Measurements from ENCODE around the gene PPP2R2D.
"Not testable (repeated sequence)": the region's sequence is repeated elsewhere in the genome, so short reads cannot be mapped to it uniquely, and the experiment has no call there.

Gene PPP2R2D

GRCh38 chr10:131973160-131973951, 72.5 kb downstream of the PPP2R2D start:
- no peak for DNase-seq (ENCODE audit: extremely low read depth in 1 of 2, low read depth in 1 of 2)

DNA sequence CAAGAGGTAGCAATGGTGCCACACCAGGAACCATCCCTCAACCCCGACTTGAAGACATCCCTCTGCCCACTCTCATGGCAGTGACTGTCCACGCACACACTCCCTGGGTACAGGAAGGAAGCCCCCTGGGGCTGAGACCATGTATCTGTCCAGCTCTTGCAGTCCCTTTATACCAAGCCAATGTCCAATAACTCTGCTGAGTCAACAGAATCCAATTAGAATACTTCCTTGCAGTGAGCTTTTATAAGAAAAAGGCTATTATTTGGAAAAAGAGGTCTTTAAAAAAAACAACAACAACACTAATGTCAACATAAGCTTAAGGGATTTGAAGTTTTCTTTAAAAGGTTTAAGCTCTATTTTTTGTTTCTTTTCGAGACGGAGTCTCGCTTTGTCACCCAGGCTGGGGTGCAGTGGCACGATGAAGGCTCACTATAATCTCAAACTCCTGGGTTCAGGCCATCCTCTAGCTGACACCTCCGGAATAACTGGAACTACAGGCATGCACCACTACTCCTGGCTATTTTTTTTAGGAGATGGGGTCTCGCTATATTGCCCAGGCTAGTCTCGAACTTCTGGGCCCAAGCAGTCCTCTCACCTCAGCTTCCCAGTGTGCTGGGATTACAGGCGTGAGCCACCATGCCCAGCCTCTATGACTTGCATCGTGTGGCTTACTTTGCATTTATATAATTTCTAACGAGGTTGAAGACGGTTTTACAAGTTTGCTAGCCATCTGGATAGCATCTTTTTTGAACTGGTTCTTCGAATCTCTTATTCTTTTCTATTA, 73.4 kb downstream of the PPP2R2D start:
- no peak for DNase-seq (ENCODE audit: extremely low read depth in 1 of 2, low read depth in 1 of 2)

DNA sequence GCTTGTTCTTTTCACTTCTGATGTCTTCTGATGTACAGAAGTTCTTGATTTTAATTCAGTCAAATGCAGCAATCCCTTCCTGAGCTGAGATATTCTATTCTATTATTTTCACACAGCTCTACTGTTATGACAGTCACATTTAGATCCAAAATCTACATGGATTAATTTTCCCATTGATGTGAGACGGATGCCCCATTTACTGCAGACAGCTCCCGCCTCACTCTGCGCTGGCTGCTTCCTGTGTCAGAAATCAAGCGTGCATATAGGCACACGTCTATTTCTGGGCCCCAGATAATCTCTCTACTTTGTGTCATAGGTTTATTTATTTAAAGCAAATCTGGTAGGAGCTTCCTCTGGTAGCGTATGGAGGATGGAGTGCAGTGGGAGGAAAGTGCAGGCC, 74.2 kb downstream of the PPP2R2D start:
- no peak for DNase-seq (ENCODE audit: extremely low read depth in 1 of 2, low read depth in 1 of 2)

GRCh38 chr10:131975796-131976195, 75.0 kb downstream of the PPP2R2D start:
- no peak for DNase-seq (ENCODE audit: extremely low read depth in 1 of 2, low read depth in 1 of 2)

DNA sequence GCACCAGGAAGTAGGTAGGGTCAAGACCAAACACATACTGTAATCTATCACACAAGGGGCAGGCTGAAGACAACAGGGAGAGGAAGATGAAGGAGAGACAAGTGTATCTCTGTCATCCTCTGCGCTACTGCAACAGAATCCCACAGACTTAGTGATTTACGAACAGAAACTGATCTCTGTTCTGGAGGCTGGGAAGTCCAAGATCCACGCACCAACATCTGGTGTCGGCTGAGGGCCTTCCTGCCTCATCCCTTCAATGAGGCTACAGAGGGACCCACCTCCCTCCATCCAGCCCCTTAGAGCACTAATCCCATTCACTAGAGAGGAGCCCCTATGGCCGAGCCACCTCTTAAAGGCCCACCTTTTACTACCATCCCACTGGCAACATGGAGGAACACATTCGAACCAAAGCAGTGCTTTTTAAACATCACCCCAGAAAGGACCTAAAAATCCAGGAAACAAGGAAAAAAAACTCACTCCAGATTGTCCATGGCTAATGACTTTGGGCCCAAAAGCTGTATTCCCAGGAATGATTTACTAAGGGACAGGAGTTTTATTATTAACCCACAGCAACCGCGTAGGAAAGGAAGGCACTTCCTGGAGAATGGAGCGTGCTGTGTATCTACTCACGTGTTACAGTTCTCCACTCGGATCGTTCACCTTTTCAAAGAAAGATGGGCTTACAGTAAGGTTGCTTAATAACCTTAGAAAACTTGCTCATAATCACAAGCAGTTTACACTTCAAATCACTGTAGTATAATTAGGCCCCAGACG, 76.7 kb downstream of the PPP2R2D start:
- no peak for DNase-seq (ENCODE audit: extremely low read depth in 1 of 2, low read depth in 1 of 2)

DNA sequence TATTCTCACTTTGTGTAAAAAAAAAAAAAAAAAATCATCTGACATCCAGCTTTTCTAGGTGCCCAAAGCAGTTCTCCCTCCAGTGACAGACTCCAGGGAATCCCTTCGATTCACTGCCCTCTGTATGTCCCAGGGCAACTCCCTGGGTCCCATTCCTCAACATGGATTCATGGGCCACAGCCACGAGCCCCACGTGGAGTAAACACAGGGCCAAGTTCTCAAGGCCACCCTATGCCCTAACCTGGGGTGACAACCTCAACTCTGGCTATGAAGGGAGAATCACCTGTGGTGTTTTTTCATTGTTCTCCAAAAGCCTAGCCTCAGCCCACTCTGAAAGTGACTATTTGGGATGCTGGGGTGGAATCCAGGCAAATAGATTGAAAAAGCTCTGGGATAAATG, 77.6 kb downstream of the PPP2R2D start:
- no peak for DNase-seq (ENCODE audit: extremely low read depth in 1 of 2, low read depth in 1 of 2)

GRCh38 chr10:131978851-131979250, 78.0 kb downstream of the PPP2R2D start:
- DNase-seq (ENCODE audit: extremely low read depth in 1 of 2, low read depth in 1 of 2), result no peak

DNA sequence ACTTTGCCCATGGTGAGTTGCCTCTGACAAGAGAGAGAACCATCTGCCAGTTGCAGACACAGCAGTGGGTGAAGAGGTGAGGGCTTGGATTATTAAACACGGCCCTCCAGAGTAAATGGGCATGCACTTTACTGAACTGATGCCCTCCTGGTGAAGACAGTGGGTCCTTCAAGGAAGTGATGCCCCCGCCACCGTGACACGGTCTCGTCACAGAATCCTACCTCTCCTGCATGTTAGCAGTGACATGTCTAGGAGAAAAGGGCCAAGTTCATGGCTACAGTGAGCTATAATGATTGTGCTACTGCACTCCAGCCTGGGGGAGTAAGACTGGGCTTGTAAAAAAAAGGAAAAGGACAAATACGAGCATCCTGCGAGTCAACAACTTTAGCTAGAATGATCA, 78.5 kb downstream of the PPP2R2D start:
- no peak for DNase-seq (ENCODE audit: extremely low read depth in 1 of 2, low read depth in 1 of 2)

DNA sequence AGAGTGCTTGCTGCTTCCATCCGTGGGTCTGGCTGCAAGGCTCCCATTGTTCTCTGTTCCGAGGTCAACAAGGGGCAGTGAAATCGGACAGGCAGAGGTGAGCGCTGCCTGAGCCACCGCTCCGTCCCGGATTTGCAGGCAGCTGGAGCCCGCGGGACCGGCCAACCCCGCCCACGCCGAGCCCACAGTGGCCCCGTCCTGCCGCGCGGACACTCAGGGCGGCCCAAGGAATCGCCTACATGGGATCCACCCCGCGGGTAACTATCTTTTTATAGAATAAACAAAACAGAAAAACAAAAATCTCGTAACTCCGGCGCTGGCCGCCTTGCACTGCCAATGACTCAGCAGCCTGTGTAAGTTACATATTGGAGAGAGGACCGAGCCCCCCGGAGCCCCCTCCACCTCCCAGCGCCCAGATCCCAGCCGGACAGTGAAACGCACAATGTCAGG, 79.0 kb downstream of the PPP2R2D start:
- DNase-seq (ENCODE audit: extremely low read depth in 1 of 2, low read depth in 1 of 2), result no peak

DNA sequence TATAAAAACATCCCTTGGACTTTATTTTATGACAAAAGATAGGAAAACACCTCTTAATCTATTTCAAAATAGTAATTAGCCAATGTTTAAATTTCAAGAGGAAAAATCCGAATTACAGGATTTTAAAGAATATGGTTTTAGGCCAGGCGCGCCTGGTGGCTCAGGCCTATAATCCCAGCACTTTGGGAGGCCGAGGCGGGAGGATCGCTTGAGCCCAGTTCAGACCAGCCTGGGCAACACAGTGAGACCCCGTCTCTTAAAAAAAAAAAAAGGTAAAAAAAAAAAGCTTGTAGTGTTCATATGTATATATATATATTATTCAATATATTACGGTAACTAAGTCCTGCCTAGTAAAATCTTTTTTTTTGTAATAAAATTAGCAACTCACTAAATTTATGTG, 79.5 kb downstream of the PPP2R2D start:
- no peak for DNase-seq (ENCODE audit: extremely low read depth in 1 of 2, low read depth in 1 of 2)

DNA sequence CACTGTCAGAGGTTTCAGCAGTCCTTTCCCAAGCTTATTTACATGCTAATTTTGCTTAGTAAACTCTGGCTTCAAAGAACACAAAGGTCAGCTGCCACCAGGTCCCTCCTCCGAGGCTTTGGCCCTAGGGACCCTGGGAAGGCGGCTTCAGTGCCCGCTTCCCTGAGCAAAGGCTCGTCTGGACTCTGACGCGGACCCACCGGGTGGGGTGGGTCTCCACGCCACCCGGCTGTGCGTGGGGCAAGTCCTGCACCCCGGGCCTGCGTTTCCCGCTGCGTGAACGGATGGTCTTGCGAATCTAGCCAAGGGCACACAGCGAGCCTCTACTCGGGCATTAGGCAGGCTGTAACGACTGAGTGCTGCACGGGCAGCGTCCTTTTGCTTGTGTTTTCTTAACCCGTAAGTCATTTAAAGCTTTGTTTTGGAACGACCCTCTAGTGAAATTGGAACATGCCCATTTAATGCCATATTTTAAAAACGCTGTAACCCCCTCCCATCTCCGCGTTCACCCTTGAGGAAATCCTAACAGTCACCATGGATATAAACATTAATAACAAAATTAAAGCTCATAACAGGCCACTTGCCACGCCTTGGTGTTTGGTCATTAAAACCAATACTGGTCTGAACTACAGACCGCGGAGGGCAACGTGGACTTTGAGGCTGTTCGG, 80.1 kb downstream of the PPP2R2D start:
- no peak for DNase-seq (ENCODE audit: extremely low read depth in 1 of 2, low read depth in 1 of 2)

DNA sequence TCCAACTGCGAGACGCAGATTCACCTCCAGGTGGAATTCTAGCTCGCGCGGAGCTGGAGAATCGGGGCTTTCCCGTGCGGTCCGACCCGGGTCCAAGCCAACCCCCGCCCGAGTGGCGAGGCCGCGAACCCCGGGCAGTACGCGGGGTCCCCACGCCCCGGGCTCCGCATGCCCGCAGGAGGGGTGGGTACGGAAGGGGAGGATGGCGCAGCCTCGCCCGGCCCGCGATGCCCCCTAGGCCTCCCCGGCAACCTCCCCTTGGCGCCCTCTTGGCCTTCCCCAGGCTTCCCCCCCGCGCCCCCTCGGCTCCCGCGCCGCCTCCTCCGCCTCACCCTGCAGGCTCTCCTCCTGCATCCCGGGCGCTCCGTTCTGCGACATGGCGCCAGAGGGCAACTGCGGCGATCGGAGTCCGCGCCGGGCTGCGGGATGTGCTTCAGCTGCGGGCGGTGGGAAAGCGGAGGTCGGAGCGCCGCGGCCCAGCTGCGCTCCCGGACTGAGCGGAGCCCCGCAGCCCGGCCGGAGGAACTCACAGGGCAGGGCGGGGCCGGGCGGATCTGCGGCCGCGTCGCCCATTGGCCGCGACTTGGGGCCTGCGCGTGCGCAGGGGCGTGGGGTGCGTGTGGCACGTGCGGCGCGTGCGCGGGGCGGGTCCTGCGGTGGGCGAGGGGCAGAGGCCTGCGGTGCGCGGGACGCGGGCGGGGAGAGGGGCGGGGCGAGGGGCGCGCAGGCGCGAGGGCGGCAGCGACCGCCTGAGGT, 80.8 kb downstream of the PPP2R2D start, which contains the start of gene BNIP3:
Gene BNIP3 (minus strand): TSS at position 495 of the 756 bp plus-strand sequence. CDS start 117 bp downstream, at position 378.
- peak; percentile 77 to 94 for DNase-seq (ENCODE audit: extremely low read depth in 1 of 2, low read depth in 1 of 2)

GRCh38 chr10:131982185-131982756, 81.5 kb downstream of the PPP2R2D start:
- no peak for DNase-seq (ENCODE audit: extremely low read depth in 1 of 2, low read depth in 1 of 2)

GRCh38 chr10:131982796-131983195, 82.0 kb downstream of the PPP2R2D start:
- DNase-seq (ENCODE audit: extremely low read depth in 1 of 2, low read depth in 1 of 2), result no peak

- no peak for DNase-seq (ENCODE audit: extremely low read depth in 1 of 2, low read depth in 1 of 2)
Observed at GRCh38 chr10:131983780-131984179, 83.0 kb downstream of the PPP2R2D start.

DNA sequence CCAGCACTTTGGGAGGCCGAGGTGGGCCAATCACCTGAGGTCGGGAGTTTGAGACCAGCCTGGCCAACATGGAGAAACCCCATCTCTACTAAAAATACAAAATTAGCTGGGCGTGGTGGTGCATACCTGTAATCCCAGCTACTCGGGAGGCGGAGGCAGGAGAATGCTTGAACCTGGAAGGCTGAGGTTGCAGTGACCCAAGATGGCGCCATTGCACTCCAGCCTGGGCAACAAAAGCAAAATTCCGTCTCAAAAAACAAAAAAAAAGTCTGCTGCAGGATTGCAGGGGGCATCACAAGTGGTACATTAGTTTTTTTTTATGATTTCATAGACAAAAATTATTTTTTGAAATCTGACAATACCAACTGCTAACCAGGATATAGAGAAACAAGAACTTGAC, 86.0 kb downstream of the PPP2R2D start:
- DNase-seq (ENCODE audit: extremely low read depth in 1 of 2, low read depth in 1 of 2), result not testable (repeated sequence)

DNA sequence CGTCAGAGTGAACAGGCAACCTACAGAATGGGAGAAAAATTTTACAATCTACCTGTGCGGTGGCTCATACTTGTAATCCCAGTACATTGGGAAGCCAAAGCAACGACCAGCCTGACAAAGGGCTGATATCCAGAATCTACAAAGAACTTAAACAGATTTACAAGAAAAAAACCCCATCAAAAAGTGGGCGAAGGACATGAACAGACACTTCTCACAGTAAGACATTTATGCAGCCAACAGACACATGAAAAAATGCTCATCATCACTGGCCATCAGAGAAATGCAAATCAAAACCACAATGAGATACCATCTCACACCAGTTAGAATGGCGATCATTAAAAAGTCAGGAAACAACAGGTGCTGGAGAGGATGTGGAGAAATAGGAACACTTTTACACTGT, 86.5 kb downstream of the PPP2R2D start:
- not testable (repeated sequence) for DNase-seq (ENCODE audit: extremely low read depth in 1 of 2, low read depth in 1 of 2)

- not testable (repeated sequence) for DNase-seq (ENCODE audit: extremely low read depth in 1 of 2, low read depth in 1 of 2)
Observed at GRCh38 chr10:131987786-131988185, 87.0 kb downstream of the PPP2R2D start.

DNA sequence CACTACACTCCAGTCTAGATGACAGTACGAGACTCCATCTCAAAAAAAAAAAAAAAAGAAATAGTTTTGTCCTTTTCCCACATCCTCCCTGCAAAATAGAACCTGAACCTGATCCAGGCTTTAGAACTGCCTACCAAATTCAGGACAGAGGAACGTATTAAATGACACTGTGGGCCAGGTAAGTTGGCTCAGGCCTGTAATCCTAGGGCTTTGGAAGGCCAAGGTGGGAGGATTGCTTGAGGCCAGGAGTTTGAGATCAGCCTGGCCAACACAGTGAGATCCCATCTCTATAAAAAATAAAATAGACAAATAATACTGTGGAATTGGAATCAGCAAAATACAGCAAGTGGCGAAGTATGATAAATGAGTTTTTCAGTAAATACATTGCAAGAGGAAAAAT, 90.9 kb downstream of the PPP2R2D start:
- DNase-seq (ENCODE audit: extremely low read depth in 1 of 2, low read depth in 1 of 2), result no peak

- no peak for DNase-seq (ENCODE audit: extremely low read depth in 1 of 2, low read depth in 1 of 2)
Observed at GRCh38 chr10:131993275-131993674, 92.5 kb downstream of the PPP2R2D start.
